K562 (cell line): ENCODE measurements around the gene STPG2. TPM values are rescaled to one million over a fixed set of nuclear protein-coding genes. Genes with fewer than 3 reads are reported as not detected.

Experiments used
- ATAC-seq: fragments of 200-7000 bp; cut with Tn5 transposase; 3 replicates; pipeline ENCODE4 v1.9.1; 2020; ENCODE audit warnings: moderate library complexity
- BruUV-seq: library from RNA; stranded (reverse); fragments of 400-500 nt; replicated peaks from 2 replicates; lab custom pipeline; 2021; lab: Mats Ljungman, UMichigan
- CTCF ChIA-PET: fragments of 300-600 bp; formaldehyde crosslinking; extraction: SDS; loops from one replicate; lab custom pipeline; 2021; ENCODE audit warnings: low intra/inter-chr PET ratio; lab: Yijun Ruan, JAX
- POLR2A ChIA-PET: fragments of 300-600, 350-650 bp; sonication (Branson Sonifier 250); formaldehyde crosslinking; extraction: SDS; loops from one replicate; lab custom pipeline; 2021; ENCODE audit warnings: antibody characterized with exemption, inconsistent platforms; lab: Yijun Ruan, JAX
- DNase-seq, 4 experiments: peaks; one replicate each; pipeline versions ENCODE4 v3.0.0 to v3.0.0-alpha.2; 2011 to 2018; ENCODE audit warnings: low spot score in 3 of 4, mixed read lengths in 3 of 4; ENCODE audit errors: extremely low read depth in 1 of 4
- FAIRE-seq: peaks from 2 replicates; lab custom pipeline; 2011; peaks lifted over from hg19 to GRCh38; lab: Jason Lieb, UNC
- H2AFZ ChIP-seq: 2 replicates; pipeline ENCODE4 v1.6.0; 2011; ENCODE audit warnings: low read depth, low read length, control low read depth, inconsistent platforms
- H3K27ac ChIP-seq: fragments of 200-600 bp; 3 replicates; pipeline ENCODE4 v1.8.0; 2011; ENCODE audit warnings: low read depth, mild to moderate bottlenecking, control low read depth, inconsistent platforms, low read length, moderate library complexity, mixed read lengths; ENCODE audit errors: extremely low read depth
- H3K27me3 ChIP-seq, 2 experiments: fragments of 300-600 bp in 1 of 2; 2 replicates in 1 of 2; 3 replicates in 1 of 2; pipeline versions ENCODE4 v1.6.0 to v1.8.0; 2011; ENCODE audit warnings: inconsistent platforms in 2 of 2, low read length in 2 of 2, mild to moderate bottlenecking in 1 of 2, mixed read lengths in 1 of 2, moderate library complexity in 1 of 2; ENCODE audit not compliant: control insufficient read depth in 2 of 2, insufficient read depth in 2 of 2
- H3K36me3 ChIP-seq: fragments of 300-600 bp; 3 replicates; pipeline ENCODE4 v1.8.0; 2011; ENCODE audit warnings: mild to moderate bottlenecking, low read length, inconsistent platforms; ENCODE audit not compliant: control insufficient read depth, insufficient read depth
- H3K4me1 ChIP-seq, 2 experiments: fragments of 200-600 bp in 1 of 2; replicated peaks in 1 of 2; 2 replicates in 1 of 2; 3 replicates in 1 of 2; pipeline versions ENCODE4 v1.5.1 to v1.8.0; 2011; ENCODE audit warnings: inconsistent platforms in 2 of 2, low read length in 2 of 2, mild to moderate bottlenecking in 1 of 2, mixed read lengths in 1 of 2, moderate library complexity in 1 of 2; ENCODE audit not compliant: control insufficient read depth in 2 of 2, insufficient read depth in 2 of 2
- H3K4me2 ChIP-seq: 2 replicates; pipeline ENCODE4 v1.6.1; 2011; ENCODE audit warnings: low read length, control low read depth, inconsistent platforms, mixed read lengths; ENCODE audit not compliant: insufficient read depth
- H3K4me3 ChIP-seq: fragments of 200-600 bp; sonication (generic), shearing (Covaris generic); 2 replicates; pipeline ENCODE4 v1.5.1; 2016; ENCODE audit warnings: control low read depth, inconsistent platforms
- H3K79me2 ChIP-seq: fragments of 200-600 bp; 3 replicates; pipeline ENCODE4 v1.8.0; 2011; ENCODE audit warnings: low read length, inconsistent platforms; ENCODE audit not compliant: control insufficient read depth, insufficient read depth
- H3K9ac ChIP-seq, 2 experiments: 2 replicates each; pipeline versions ENCODE4 v1.6.0 to v1.6.1; 2011; ENCODE audit warnings: low read depth in 2 of 2, low read length in 2 of 2, control low read depth in 1 of 2, inconsistent platforms in 1 of 2, mild to moderate bottlenecking in 1 of 2, mixed read lengths in 1 of 2; ENCODE audit not compliant: insufficient read depth in 1 of 2
- H3K9me1 ChIP-seq: one replicate; pipeline ENCODE4 v1.6.0; 2011; ENCODE audit warnings: inconsistent platforms, mild to moderate bottlenecking, low read length, moderate library complexity; ENCODE audit not compliant: control insufficient read depth, insufficient read depth
- H3K9me3 ChIP-seq: replicated peaks from 2 replicates; pipeline ENCODE4 v1.5.1; 2011; ENCODE audit warnings: low read depth, low read length, inconsistent platforms; ENCODE audit not compliant: control insufficient read depth, insufficient read depth
- H4K20me1 ChIP-seq: replicated peaks from 2 replicates; pipeline ENCODE4 v1.6.1; 2011; ENCODE audit warnings: low read length, inconsistent platforms, mixed read lengths; ENCODE audit not compliant: control insufficient read depth, insufficient read depth
- CBX1 ChIP-seq: sonication (generic); IDR thresholded peaks from 2 replicates; pipeline ENCODE4 v1.6.1; 2016; ENCODE audit warnings: antibody characterized with exemption, low read depth, mild to moderate bottlenecking
- ETV6 ChIP-seq, 3 experiments: fragments of 150-350 bp in 1 of 3; sonication (generic) in 1 of 3; formaldehyde crosslinking in 1 of 3; IDR thresholded peaks; 2 replicates each; pipeline versions ENCODE4 v1.6.1 to v1.8.0; 2014 to 2022; ENCODE audit warnings: borderline replicate concordance in 2 of 3, low read depth in 2 of 3, antibody characterized with exemption in 1 of 3, low read length in 1 of 3, mild to moderate bottlenecking in 1 of 3, missing genetic modification reagents in 1 of 3
- GABPB1 ChIP-seq: sonication (generic); formaldehyde crosslinking; IDR thresholded peaks from 2 replicates; pipeline ENCODE4 v1.8.0; 2022; ENCODE audit warnings: mild to moderate bottlenecking, missing genetic modification reagents
- HDAC6 ChIP-seq: IDR thresholded peaks from 2 replicates; pipeline ENCODE4 v1.6.1; 2012; ENCODE audit warnings: low read depth, mild to moderate bottlenecking, control low read depth, inconsistent platforms, low read length, moderate library complexity
- MECOM ChIP-seq: fragments of 250-450 bp; sonication (Bioruptor Pico); IDR thresholded peaks from 2 replicates; pipeline ENCODE4 v1.8.0; 2022; ENCODE audit warnings: inconsistent platforms
- MYC ChIP-seq, 2 experiments: fragments of 250-450 bp in 1 of 2; sonication (Bioruptor Pico) in 1 of 2; IDR thresholded peaks; 2 replicates each; pipeline versions ENCODE4 v1.5.1 to v1.6.1; 2012 to 2021; ENCODE audit warnings: low read depth in 2 of 2, borderline replicate concordance in 1 of 2, improper control_type of control experiment in 1 of 2, low read length in 1 of 2, mild to moderate bottlenecking in 1 of 2, moderate library complexity in 1 of 2
- NFE2 ChIP-seq: IDR thresholded peaks from 2 replicates; pipeline ENCODE4 v1.6.1; 2014; ENCODE audit warnings: antibody characterized with exemption, low read depth
- TAF15 ChIP-seq: fragments of 200-400 bp; formaldehyde crosslinking; IDR thresholded peaks from 2 replicates; pipeline ENCODE4 v1.6.1; 2017; ENCODE audit warnings: mild to moderate bottlenecking, low read depth, low read length, moderate library complexity
- ZMIZ1 ChIP-seq, 2 experiments: fragments of 150-350 bp in 1 of 2; IDR thresholded peaks; 2 replicates each; pipeline ENCODE4 v1.6.1; 2012 to 2016; ENCODE audit warnings: low read depth in 2 of 2, low read length in 2 of 2, mild to moderate bottlenecking in 1 of 2, moderate library complexity in 1 of 2
- ZNF133 ChIP-seq: fragments of 250-450 bp; sonication (Bioruptor Pico); IDR thresholded peaks from 2 replicates; pipeline ENCODE4 v1.4.0; 2020; ENCODE audit warnings: mild to moderate bottlenecking
- ZNF212 ChIP-seq: fragments of 450-650 bp; formaldehyde crosslinking; IDR thresholded peaks from 2 replicates; pipeline ENCODE4 v1.4.0; 2020; ENCODE audit warnings: mild to moderate bottlenecking
- WGBS: fragments of 100-300 bp; shearing (Covaris generic); methylation state at CpG from one replicate; pipeline ENCODE4 v1.1.6; 2016; ENCODE audit warnings: low coverage, mixed read lengths; ENCODE audit not compliant: insufficient coverage; ENCODE audit errors: missing lambda C conversion rate; 5-methylcytosine and 5-hydroxymethylcytosine counted together
- in situ Hi-C: fragments of 300-500 bp; cut with MboI; formaldehyde crosslinking; loops from 4 replicates; pipeline ENCODE4 v1.15.0; 2018; ENCODE audit warnings: inconsistent platforms, mixed read lengths
- intact Hi-C: fragments of 100-400 bp; cut with micrococcal nuclease; formaldehyde crosslinking; loops from 2 replicates; pipeline ENCODE4 v1.14.2; 2022
- polyA plus RNA-seq, 8 experiments: library from polyadenylated mRNA; depleted of rRNA in 4 of 8; stranded (reverse) in 5 of 8; unstranded in 3 of 8; fragments of >200 nt; fragmentation: Nextera tagmentation in 2 of 8; fragmentation: Illumina TruSeq in 1 of 8; extraction: Ambion mirVana in 2 of 8; extraction: Trizol in 1 of 8; gene quantifications; 2 replicates each; pipeline versions ENCODE4 v1.2.1 to v1.2.3, GENCODE V29; 2011 to 2014; ENCODE audit warnings: inconsistent platforms in 1 of 8, missing spikeins in 1 of 8
- total RNA-seq, 7 experiments: library from RNA; depleted of rRNA in 6 of 7; stranded (reverse); fragments of >200 nt in 6 of 7; fragmentation: Illumina TruSeq in 2 of 7; extraction: Trizol in 2 of 7; gene quantifications; 2 replicates each; pipeline versions ENCODE4 v1.2.1 to v1.2.3, GENCODE V29; 2011 to 2021; ENCODE audit warnings: low replicate concordance in 1 of 7

The STPG2 gene
- total and polyA plus RNA-seq, 9 of the 15 experiments (the other 6 are each of a cell fraction or from before 2014, with no cell fraction given): not detected

- TF ChIP-seq ETV6 (IDR thresholded peaks at IDR 0.05; ENCODE audit: borderline replicate concordance in 1 of 2, low read depth in 2 of 2, low read length in 1 of 2) (no peak), ETV6 (CRISPR knock-in tag; IDR thresholded peaks at IDR 0.05; ENCODE audit: borderline replicate concordance) (no peak), NFE2 (no peak), CBX1 (no peak), MYC (IDR thresholded peaks at IDR 0.05; ENCODE audit: low read depth, low read length) (no peak), MYC (CRISPR knock-in tag; IDR thresholded peaks at IDR 0.05; ENCODE audit: borderline replicate concordance, low read depth) (no peak)
- TF ChIP-seq, all 486 proteins: peak for 0
Observed at GRCh38 chr4:97643179-97643578, 500.1 kb downstream of the STPG2 start (continued).

- H3K4me2 ChIP-seq: no peak overlapping the region
- H4K20me1 ChIP-seq: no peaks in the 10 kb centered on the region
- H3K27me3 ChIP-seq: no peaks in the 10 kb centered on the region
- no peaks in the 10 kb centered on the region for H3K9me3 ChIP-seq
- no peaks in the 10 kb centered on the region for H3K36me3 ChIP-seq
- no TSS peak for BruUV-seq
- POLR2A ChIA-PET: no interaction called here
- in situ Hi-C loops (no loop called here), intact Hi-C loops (no loop called here)
- H3K27ac ChIP-seq: no peak overlapping the region
- DNase-seq (no peak), FAIRE-seq (no peak), ATAC-seq (no peak)
- CTCF ChIA-PET: no interaction called here
- H3K4me3 ChIP-seq: no peak overlapping the region
- no peaks in the 10 kb centered on the region for H3K9me1 ChIP-seq
- no peak overlapping the region for H3K9ac ChIP-seq
- no peak overlapping the region for H2AFZ ChIP-seq
- WGBS: 0% methylated on average over 1 of the region's 1 CpG
- H3K4me1 ChIP-seq: no peaks in the 10 kb centered on the region
- H3K79me2 ChIP-seq: no peaks in the 10 kb centered on the region
- no peak for TF ChIP-seq ZNF212 (CRISPR knock-in tag)
- TF ChIP-seq GABPB1 (CRISPR knock-in tag): no peak
- TF ChIP-seq ZMIZ1 (IDR thresholded peaks at IDR 0.05; ENCODE audit: low read depth in 2 of 2, low read length in 2 of 2): no peak
- TF ChIP-seq HDAC6: no peak
- TF ChIP-seq ZNF133 (CRISPR knock-in tag): no peak
- TF ChIP-seq MECOM (CRISPR knock-in tag): no peak
- no peak for TF ChIP-seq TAF15
Observed at GRCh38 chr4:97639961-97640360, 503.3 kb downstream of the STPG2 start.
